Measurements from ENCODE around the gene TMEM14A.
"Not testable (repeated sequence)": the region's sequence is repeated elsewhere in the genome, so short reads cannot be mapped to it uniquely, and the experiment has no call there.

TMEM14A gene, protein sequence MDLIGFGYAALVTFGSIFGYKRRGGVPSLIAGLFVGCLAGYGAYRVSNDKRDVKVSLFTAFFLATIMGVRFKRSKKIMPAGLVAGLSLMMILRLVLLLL

DNA sequence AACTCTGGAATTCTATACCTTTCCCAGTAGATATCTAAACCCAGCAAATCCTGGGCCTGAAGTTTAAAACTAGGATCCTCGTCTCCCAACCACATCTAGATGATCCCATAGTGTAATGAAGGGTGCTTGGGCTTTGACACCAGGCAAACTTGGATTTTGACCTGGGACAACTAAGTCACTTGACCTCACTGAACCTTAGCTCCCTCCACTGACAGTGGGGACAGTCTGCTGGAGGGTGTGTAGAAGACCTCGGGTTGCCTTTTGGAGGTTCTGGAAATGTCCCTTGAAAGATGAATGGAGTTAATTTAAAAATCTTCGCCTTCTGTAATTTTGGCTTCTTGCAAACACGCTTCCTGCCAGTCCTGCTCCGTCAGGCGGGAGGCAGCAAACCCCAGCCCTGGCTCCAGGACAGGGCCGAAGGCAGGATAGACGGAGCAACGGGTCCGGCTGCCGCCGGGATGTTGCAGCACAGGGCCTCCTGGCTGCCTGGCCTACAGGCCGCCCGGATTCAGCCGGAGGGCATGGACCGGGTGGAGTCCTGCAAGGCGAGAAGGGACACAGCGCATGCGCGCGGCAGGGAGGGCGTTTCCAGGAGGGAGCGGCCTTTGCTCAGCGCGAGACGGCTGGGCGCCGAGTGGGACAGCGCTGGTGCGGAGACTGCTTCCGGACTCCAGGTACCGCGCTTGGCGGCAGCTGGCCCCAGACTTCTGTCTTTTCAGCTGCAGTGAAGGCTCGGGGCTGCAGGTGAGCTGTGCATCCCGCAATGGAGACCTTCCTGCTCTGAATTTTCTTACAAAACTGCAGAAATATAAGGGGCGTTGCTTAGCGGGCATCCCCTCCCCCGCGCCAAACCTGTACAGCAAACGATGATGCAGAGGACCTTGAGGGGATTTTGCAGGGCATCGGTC, at the start of gene TMEM14A:
Gene TMEM14A, plus strand, starts transcription at position 612 of the 908 bp plus-strand sequence. CDS start 5,990 bp downstream, outside the sequence.
- peak; percentile 78 for DNase-seq

DNA sequence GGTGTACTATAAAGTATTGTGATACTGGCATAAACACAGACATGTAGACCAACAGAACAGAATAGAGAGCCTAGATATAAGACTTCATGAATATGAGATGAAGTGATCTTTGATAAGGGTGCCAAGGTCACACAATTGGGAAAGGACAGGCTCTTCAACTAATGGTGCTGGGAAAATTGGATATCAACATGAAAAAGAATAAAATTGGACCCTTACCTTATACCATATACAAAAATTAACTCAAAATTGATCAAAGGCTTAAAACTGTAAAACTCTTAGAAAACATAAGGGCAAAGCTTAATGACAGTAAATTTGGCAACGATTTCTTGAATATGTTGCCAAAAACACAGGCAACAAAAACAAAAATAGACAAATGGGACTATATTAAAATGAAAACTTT, 49.3 kb upstream of the TMEM14A start:
- no peak for DNase-seq

DNA sequence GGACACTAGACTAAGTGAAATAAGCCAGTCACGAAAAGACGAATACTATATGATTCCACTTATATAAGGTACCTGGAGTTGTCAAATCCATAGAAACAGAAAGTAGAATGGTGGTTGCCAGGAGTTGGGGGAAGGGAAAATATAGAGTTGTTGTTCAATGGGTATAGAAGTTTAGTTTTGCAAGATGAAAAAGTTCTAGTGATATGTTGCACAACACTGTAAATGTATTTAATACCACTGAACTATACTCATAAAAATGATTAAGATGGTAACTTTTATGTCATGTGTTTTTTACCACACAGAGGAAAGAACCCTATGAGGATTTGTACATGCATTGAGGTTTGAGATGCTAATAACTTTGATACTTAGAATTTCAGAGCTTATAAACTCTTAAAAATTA, 48.1 kb upstream of the TMEM14A start:
- DNase-seq, result no peak

DNA sequence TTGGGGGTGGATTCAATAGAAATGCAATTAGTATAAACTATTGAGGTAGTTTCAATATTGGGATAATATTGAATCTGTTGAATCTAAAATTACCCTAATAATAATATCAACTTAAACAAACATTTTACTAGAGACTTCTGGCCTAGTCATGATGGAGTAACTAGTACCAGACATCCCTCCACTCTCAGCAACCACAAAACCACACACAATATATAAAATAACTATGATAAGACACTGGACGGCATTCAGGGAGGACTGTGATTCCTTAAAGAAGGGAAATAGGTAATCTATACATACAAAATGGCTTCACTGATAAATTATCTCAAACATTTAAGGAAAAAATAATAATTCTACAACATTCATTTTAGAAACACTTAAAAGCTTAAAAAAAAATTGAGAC, 38.9 kb upstream of the TMEM14A start:
- no peak for DNase-seq

DNA sequence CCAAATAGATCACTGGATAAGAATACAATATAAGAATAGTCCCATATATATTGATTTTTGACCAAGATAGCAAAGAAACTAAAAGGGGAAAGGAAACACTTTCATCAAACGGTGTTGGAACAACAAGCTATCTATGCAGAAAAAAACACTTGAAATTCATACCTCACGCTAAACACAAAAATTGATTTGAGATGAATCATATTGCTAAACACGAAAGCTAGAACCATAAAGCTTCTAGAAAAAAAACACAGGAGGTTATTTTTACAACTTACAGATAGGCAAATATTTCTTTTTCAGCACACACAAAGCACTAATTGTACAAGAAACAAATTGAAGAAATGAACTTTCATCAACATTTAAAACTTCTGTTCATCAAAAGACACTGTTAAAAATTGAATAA, 36.7 kb upstream of the TMEM14A start:
- DNase-seq, result no peak

DNA sequence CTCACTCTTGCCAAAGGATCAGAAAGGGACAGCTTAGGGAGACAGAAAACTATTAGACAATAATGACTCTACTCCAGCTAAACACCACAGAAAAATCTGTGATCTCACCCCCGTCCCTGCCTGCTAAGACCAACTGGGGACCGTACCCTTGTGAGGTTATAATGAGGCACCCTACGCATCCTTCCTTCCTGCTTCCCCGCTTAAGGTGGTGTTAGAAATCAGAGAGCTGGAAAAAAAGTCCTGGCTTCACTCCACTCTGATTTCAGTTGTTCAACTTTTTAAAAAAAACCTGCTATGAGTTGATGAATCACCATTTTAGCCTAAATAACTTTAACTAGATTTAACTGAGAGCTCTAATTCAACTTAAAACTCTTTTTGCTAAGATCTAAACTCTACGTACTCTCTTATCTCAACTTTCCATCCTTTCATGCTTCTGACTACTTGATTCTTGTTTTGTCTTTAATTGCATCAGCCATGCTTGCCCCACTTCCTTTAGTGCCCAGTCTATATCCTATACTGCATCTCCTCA, 35.8 kb upstream of the TMEM14A start:
- DNase-seq, result no peak

DNA sequence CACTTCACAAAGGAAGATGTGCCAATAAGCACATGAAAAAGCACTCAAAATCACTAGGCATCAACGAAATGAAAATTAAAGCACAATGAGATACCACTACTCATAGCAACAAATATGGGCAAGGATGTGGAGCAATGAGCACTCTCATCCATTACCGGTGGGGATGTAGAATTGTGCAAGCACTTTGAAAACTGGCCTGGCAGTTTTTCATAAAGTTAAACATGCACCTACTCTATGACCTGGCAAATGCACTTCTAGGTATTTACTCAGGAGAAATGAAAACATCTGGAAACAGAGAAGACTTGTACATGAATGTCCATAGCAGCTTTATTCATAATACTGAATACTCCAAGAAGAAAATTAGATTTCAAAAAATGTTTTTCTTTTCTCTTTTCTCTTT, 34.1 kb upstream of the TMEM14A start:
- no peak for DNase-seq

DNA sequence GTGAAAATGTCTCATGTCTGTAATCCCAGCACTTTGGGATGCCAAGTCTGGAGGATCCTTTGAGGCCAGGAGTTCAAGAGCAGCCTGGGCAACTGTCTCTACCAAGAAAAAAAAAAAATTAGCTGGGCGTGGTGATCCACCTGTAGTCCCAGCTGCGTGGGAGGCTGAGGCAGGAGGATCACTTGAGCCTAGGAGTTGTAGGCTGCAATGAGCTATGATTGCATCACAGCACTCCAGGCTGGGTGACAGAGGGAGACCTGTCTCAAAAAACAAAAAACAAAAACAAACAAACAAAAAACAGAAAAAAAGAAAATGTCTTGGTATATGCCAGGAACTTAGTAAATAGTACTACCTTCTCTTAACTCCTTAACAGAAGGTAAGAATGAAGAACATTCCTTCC, 31.4 kb upstream of the TMEM14A start:
- no peak for DNase-seq

DNA sequence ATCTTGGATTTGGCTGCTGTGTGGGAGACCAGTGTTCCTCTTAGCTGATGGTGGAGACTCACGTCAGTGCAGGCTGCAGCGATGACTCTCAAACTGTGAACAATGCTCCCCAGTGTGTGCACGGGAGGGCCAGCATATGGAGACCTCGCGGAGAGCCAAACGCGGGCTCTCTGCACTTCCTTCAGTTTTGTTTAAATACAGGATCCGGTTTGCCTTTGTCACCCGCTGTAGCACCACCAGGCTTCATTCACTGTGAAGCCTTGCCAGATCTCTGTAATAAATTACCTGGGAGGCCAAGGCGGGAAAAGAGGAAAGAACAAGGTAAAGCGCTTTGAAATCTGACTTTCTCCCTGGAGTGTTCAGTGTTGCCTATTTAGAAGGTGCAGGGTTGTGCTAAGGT, 30.7 kb upstream of the TMEM14A start:
- no peak for DNase-seq

DNA sequence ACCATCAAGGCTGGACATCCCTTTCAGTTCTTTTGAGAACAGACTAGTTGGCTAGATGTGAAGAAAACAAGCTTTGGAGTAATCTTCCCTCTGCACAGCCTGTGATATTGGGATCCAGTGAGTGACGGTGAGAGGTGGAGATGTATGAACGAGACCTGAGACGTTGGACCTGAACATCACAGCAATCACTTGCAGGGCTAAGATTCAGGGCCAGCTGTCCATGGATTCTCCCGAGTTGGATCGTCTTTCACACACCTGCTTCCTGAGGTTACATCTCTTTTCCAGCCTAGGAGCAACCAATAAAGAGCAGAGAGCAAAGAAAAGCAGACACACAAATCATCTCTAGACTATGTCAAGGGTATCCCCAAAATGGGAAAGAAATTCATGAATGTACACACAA, 30.0 kb upstream of the TMEM14A start:
- no peak for DNase-seq

DNA sequence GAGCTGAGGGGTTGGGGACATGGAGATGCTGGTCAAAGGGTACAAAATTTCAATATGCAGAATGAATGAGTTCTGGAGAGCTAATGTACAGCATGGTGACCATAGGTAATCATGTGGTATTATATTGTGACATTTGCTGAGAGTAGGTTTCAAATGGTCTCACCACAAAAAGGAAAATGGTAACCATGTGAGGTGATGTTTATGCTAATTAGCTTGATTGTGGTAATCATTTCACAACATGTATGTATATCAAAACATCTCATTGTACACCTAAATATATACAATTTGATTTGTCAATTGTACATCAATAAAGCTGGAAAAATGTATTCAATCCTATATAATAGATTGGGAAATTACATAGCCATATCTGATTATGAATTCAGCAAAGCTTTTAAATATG, 29.5 kb upstream of the TMEM14A start:
- no peak for DNase-seq

DNA sequence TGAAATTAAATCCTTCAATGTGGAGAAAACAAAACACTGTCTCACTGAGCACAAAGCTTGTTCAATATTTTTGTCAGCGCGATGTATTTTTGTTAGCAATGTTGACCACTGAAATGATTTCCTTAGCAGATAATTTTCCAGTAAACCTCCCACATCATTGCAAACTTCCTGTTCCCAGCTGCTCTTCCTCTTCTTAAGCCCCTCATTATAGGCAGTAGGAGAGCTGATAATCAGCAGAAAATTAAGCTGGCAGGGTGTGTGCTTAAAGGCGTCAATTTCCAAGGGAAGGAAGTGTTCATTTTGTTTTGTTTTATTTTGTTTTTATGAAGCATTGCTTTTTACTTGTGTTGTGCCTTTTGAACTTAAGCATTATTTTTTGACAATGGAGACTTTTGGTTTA, 29.1 kb upstream of the TMEM14A start:
- DNase-seq, result no peak

DNA sequence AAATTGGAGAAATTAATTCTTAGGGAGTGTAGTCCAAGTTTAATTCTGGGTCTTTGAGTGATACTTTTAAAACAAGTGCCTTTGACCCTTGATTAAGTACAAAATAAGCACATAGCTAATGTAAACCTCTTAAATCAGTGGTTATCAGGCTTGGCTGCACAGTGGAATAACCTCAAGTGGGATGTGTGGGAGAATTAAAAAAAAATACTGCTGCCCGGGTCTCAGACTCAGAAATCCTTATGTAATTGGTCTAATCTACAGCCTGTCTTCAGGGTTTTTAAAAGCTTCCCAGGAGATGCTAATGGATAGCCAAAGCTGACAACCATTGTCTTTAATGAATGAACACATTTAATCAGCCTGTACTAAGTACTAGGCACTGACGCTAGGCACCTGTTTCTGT, 28.5 kb upstream of the TMEM14A start:
- no peak for DNase-seq

DNA sequence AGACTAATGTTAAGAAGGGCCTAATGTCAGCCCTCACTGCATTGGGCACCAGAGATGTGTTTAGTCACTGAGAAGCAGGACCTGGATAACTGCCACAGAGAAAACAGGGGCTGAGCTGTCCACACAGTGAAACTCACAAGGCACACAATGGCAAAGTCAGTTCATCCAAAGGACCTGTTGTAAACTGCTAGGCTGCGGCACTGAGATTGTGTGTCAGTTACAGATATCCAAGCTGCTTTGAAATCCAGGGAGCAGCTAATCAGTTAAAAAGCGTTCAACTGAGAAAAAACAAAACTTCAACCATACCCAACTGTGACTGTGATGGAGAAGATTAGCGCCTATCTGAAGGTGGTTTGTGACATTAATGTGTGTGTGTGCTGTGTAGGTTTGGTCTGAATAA, 27.8 kb upstream of the TMEM14A start:
- DNase-seq, result no peak

DNA sequence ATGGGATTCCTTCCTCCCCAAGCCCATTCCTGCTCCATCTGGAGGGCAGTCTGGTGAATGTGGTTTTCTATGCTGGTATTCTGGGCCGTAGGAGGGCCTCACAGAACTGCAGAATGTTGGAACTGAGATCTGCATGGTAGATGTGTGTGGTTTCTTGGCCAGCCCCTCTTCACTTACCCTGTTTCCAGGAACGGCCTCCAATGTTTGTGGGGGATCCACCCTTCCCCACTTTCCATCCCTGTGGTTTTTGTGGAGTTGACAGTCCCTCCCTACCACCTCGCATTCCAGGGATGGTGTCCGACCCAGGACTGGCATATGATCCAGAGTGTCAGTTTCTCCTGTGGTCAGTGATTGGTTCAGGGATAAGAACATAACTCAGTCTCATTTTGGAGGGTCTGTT, 26.7 kb upstream of the TMEM14A start:
- no peak for DNase-seq

DNA sequence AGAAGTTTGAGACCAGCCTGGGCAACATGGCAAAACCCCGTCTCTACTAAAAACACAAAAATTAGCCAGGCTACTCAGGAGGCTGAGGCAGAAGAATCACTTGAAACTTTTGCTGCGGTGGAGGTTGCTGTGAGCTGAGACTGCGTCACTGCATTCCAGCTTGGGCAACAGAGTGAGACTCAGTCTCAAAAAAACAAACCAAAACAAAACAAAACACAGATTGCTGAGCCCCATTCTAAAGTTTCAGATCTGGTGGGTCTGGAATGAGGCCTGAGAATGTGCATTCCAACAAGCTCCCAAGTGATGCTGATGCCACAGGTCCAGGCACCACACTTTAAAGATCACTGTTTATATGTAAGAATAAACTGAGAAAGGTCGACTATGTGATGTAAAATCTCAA, 24.9 kb upstream of the TMEM14A start:
- DNase-seq, result no peak

DNA sequence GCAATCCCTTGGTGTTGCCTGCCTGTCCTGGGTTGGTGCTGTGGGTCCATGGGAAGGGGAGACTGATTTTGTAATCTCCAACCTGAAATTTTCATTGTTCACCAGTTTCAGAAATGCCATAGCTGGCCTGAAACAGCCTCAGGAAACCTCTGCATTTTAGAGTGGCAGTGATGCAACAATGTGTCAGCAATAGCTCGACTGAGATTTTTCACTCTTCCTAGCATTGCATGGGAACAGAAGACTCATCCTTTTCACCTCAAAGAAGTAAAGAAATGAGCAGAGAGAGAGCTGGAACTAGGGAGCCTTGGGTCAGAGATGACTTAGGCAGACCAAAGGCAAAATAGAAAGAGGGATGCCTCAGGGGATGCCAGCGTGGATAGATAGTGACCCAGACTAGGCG, 23.7 kb upstream of the TMEM14A start:
- DNase-seq, result no peak

DNA sequence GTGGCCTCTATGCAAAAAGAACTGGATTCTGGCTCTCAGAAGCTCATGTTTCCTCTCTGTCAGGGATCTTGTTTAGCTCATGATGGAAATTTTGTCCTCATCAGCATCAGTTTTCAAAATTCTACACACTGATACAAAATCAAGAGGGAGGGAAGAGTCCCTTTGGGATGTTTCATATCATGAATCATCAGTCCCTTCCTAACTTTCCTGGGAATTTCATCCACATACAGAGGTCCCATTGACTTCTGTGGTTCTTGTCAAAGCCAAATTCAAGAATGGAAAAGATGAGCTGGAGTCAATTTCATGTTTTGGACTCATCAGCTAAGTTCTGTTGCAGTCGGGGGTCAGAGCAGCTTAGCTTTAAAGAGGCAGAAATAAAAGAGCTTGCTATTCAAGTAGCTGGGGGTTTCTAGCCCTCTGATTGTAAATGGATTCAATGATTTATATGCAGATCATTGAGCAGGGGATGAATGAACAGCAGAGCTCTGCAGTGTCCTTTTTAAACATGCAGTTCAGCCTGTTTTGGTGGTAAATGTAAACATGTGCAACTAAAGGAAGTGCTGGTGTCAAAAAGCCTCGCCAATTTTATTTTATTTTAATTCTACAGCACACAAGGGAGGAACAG, 21.3 kb upstream of the TMEM14A start:
- DNase-seq, result no peak

DNA sequence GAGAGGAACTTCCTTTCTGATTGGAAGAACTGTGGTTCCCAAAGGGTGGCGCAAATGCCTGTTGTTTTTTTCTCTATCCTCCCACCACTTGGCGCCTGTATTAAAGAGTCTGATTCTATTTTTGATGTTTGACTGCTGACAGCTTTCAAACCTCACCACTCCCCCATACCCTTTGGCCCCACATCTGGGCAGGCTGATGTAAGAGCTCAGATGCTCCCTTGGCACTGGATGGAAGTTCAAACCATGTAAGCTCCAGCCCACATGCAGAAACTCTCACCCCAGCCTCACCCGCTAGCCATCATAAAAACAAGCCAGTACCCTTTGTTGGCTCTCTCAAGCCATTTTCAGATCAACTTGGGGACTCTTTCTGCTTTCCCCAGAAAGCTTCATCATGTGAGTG, 20.0 kb upstream of the TMEM14A start:
- no peak for DNase-seq

DNA sequence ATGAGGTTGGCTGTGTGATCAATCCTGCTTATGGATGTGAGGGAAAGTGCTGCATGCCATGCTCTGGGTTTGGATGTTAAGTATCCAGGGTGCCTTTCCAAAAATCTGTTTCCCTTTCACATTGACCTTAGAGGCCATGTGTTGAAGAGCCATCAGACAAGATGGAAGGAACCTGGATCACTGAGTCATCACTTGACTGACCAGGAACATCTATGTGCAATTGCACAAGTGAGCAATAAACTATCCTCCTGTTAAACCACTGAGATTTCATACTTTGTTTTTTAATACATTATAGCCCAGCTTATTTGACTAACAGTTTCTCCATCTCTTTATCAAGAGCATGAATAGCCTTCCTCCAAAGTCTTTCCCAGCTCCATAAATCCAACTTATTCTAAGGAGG, 17.8 kb upstream of the TMEM14A start:
- no peak for DNase-seq

DNA sequence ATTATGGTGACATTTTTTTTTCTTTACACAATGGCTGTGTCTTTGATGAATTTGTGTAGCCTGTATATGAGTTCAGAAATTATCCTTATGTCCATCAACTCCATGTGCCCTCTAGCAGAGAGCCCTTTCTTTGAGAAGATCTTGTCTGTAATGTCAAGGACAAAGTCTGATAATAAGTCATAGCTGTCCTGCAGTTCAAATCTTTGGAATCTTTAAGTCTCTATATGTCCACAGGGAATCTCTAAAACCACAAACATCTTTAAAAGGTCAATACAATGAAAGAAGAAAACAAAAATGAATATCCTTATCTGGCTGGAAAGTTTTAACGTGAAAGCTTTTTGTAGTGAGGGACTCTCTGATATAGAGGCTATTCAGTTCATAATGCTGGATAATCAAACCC, 16.9 kb upstream of the TMEM14A start:
- DNase-seq, result no peak

DNA sequence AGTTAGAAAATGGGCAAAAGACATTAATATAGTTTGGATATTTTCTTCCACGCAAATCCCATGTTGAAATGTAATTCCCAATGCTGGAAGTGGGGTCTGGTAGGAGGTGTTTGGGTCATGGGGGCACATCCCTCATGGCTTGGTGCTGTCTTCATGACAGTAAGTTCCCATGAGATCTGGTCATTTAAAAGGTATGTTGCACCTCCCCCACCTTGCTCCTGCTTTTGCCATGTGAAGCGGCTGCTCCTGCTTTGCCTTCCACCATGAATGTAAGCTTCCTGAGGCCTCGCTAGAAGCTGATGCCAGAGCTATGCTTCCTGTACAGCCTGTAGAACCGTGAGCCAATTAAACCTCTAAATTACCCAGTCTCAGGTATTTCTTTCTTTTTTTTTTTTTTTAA, 16.3 kb upstream of the TMEM14A start:
- no peak for DNase-seq

DNA sequence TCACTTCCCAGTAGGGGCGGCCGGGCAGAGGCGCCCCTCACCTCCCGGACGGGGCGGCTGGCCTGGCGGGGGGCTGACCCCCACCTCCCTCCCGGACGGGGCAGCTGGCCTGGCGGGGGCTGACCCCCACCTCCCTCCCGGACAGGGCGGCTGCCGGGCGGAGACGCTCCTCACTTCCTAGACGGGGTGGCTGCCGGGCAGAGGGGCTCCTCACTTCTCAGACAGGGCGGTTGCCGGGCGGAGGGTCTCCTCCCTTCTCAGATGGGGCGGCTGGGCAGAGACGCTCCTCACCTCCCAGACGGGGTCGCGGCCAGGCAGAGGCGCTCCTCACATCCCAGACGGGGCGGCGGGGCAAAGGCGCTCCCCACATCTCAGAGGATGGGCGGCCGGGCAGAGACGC, 15.0 kb upstream of the TMEM14A start:
- DNase-seq, result not testable (repeated sequence)

DNA sequence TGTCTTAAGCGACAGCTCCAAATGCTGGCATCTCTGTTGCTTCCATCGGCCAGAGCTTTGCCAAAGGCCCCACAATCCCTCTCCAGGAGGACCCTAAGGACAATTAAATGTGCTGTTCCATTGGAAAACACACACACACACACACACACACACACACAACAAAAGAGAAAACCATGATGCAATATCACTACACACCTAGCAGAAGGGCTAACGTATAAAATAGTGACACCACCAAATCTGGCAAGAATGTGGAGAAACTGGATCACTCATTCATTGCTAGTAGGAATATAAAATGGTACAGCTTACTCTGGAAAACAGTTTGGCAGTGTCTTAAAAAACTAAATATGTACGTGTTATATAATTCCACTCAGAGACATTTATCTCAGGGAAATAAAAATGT, 13.0 kb upstream of the TMEM14A start:
- no peak for DNase-seq

All from NCI-H2227 treated with DMSO at 0.1 percent for 48 hours (cell line).